Neural crest cell (in vitro differentiated cells): ENCODE data around the gene CCDC178. TPM values are rescaled to one million over a fixed set of nuclear protein-coding genes. Genes with fewer than 3 reads are reported as not detected.

Experiments
- DNase-seq: peaks from one replicate; pipeline ENCODE4 v3.0.0; 2021; ENCODE audit warnings: low read depth, mixed read lengths, low spot score
- H3K27ac Mint-ChIP-seq: one replicate; pipeline ENCODE4 v1.8.0; 2021; ENCODE audit warnings: mild to moderate bottlenecking, mixed read lengths; ENCODE audit not compliant: unreplicated experiment
- H3K27me3 Mint-ChIP-seq: 2 replicates; pipeline ENCODE4 v1.8.0; 2021; ENCODE audit warnings: low read depth, mild to moderate bottlenecking, mixed read lengths
- H3K36me3 Mint-ChIP-seq: 2 replicates; pipeline ENCODE4 v1.8.0; 2021; ENCODE audit warnings: low read depth, mild to moderate bottlenecking, mixed read lengths
- H3K4me1 Mint-ChIP-seq: 2 replicates; pipeline ENCODE4 v1.8.0; 2021; ENCODE audit warnings: mixed read lengths
- H3K4me3 Mint-ChIP-seq: one replicate; pipeline ENCODE4 v1.8.0; 2021; ENCODE audit warnings: mild to moderate bottlenecking, mixed read lengths
- H3K9me3 Mint-ChIP-seq: 2 replicates; pipeline ENCODE4 v1.8.0; 2021; ENCODE audit warnings: mixed read lengths
- total RNA-seq: library from RNA; stranded (reverse); gene quantifications from 2 replicates; pipeline ENCODE4 v1.2.1, GENCODE V29; 2021
- TF ChIP-seq, protein P1 (sequence below): fragments of 200-600 bp; sonication (generic); conservative IDR thresholded peaks from 2 replicates; pipeline ENCODE4 v1.5.0; 2021; ENCODE audit warnings: antibody characterized with exemption, mild to moderate bottlenecking

CCDC178 gene
- total RNA-seq, 1 donor from 2014 or later = 0.42 TPM

- H3K27ac Mint-ChIP-seq = peak overlapping the region; percentile 59
- TF ChIP-seq, protein P1, sequence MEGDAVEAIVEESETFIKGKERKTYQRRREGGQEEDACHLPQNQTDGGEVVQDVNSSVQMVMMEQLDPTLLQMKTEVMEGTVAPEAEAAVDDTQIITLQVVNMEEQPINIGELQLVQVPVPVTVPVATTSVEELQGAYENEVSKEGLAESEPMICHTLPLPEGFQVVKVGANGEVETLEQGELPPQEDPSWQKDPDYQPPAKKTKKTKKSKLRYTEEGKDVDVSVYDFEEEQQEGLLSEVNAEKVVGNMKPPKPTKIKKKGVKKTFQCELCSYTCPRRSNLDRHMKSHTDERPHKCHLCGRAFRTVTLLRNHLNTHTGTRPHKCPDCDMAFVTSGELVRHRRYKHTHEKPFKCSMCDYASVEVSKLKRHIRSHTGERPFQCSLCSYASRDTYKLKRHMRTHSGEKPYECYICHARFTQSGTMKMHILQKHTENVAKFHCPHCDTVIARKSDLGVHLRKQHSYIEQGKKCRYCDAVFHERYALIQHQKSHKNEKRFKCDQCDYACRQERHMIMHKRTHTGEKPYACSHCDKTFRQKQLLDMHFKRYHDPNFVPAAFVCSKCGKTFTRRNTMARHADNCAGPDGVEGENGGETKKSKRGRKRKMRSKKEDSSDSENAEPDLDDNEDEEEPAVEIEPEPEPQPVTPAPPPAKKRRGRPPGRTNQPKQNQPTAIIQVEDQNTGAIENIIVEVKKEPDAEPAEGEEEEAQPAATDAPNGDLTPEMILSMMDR = peak; percentile 95
- no peaks in the 10 kb centered on the region for H3K9me3 Mint-ChIP-seq
- no peaks in the 10 kb centered on the region for H3K36me3 Mint-ChIP-seq
- no peak overlapping the region for H3K4me3 Mint-ChIP-seq
- peak; percentile 94 for DNase-seq
- H3K4me1 Mint-ChIP-seq = peaks cover 14% of the 10 kb centered on the region
- H3K27me3 Mint-ChIP-seq = no peaks in the 10 kb centered on the region
Observed at GRCh38 chr18:33231474-33232317, 208.8 kb downstream of the CCDC178 start.

DNA sequence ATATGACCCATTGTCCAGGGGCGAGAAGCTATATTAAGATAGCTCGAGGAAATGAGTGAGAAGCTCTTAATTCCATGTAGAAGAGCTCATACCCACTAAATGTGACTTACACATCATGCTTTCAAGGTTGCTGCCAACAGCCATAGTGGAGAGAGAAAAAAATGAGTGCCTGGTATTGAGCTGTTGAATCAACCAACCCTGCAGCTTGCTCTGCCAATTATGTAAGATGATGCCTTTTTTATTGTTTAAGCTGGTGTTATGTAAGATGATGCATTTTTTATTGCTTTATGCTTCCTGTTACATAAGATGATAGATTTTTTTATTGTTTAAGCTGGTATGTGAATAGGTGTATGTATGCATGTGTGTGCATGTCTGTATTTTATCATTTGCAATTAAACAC is 228.2 kb downstream of the CCDC178 start:
- Mint-ChIP-seq H3K36me3 (no peaks in the 10 kb centered on the region), H3K4me3 (no peak overlapping the region), H3K27ac (no peak overlapping the region), H3K27me3 (peaks cover 13% of the 10 kb centered on the region), H3K4me1 (no peaks in the 10 kb centered on the region), H3K9me3 (no peaks in the 10 kb centered on the region)
- no peak for DNase-seq
- TF ChIP-seq, protein P1 = no peak

GRCh38 chr18:33210575-33211189 is 229.8 kb downstream of the CCDC178 start:
- Mint-ChIP-seq H3K4me1 (no peaks in the 10 kb centered on the region), H3K9me3 (no peaks in the 10 kb centered on the region), H3K27ac (no peak overlapping the region), H3K4me3 (no peak overlapping the region), H3K27me3 (peaks cover 13% of the 10 kb centered on the region), H3K36me3 (no peaks in the 10 kb centered on the region)
- no peak for DNase-seq
- TF ChIP-seq, protein P1 = peak; percentile 81

GRCh38 chr18:33205777-33206176 is 234.7 kb downstream of the CCDC178 start:
- no peaks in the 10 kb centered on the region for H3K36me3 Mint-ChIP-seq
- peaks cover 13% of the 10 kb centered on the region for H3K27me3 Mint-ChIP-seq
- TF ChIP-seq, protein P1 = no peak
- DNase-seq = no peak
- no peak overlapping the region for H3K4me3 Mint-ChIP-seq
- no peak overlapping the region for H3K27ac Mint-ChIP-seq
- no peaks in the 10 kb centered on the region for H3K9me3 Mint-ChIP-seq
- H3K4me1 Mint-ChIP-seq = peaks cover 8% of the 10 kb centered on the region

GRCh38 chr18:33201509-33201926 is 239.0 kb downstream of the CCDC178 start:
- Mint-ChIP-seq H3K9me3 (no peaks in the 10 kb centered on the region), H3K4me3 (no peak overlapping the region)

More at GRCh38 chr18:33201509-33201926, 239.0 kb downstream of the CCDC178 start:
- Mint-ChIP-seq H3K27me3 (no peaks in the 10 kb centered on the region), H3K27ac (no peak overlapping the region), H3K36me3 (no peaks in the 10 kb centered on the region), H3K4me1 (peaks cover 8% of the 10 kb centered on the region)
- TF ChIP-seq, protein P1 = peak; percentile 75
- DNase-seq = peak; percentile 36
